Measurements from ENCODE around the gene LSMEM2.
A peak's percentile ranks its signal among the peaks of the same experiment; 100 is the strongest.
"Not testable (repeated sequence)": the region's sequence is repeated elsewhere in the genome, so short reads cannot be mapped to it uniquely, and the experiment has no call there.

LSMEM2 gene

DNA sequence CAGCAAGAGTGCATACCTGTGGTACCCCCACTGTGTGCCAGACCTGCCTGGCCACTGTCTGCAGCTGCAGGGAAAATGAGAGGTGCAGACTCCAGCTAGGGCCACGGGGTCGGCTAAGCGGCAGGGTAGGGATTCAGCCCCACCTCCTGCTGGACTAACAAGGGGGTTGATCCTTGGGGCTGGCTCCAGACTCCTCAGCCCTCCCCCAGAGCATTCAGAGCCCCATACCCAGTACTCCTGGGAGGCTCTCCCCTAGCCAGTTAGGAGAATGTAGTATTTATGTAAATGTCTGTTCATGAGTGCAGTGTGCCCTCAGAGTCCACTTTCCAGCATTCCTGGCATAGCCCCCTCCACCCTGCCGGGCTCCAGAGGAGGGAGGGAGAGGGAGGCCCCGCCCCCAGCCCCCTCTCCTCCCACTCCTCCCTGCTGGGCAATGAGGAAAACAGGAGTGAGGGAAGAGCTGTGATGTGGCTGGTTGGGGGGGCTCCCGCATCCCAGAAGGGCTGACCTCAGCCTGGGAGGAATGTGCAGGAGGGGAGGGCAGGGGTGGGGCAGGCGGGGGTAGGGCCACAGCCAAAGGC is 14.4 kb upstream of the LSMEM2 start:
- DNase-seq (ENCODE audit: low spot score) (peak; percentile 96), FAIRE-seq (peak; percentile 67)

DNA sequence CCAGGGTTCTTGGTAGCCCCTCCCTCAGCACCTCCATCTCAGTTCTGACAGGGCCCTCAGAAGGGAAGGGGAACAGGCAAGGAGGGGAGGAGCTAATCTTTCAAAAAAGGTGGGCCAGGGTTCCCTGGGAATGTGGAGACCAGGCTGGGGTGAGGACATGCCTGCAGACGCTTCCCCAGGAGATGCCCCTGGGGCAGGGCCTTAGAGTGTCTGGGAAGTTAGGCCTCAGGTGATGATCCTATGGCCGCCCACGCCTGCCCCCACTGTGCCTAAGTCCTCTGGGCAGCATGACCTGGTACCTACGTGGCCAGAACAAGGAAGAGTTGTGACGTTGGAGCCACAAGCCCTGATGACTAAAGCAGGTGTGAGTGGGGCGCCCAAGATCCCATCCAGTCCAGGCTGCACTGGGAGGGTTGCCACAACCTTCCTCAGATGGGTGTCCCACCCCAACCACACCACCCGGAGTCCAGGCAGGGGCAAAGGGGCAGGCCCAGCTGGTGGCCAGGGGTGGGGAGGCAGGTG is 13.9 kb upstream of the LSMEM2 start:
- DNase-seq (ENCODE audit: low spot score) (no peak), FAIRE-seq (peak; percentile 83)

DNA sequence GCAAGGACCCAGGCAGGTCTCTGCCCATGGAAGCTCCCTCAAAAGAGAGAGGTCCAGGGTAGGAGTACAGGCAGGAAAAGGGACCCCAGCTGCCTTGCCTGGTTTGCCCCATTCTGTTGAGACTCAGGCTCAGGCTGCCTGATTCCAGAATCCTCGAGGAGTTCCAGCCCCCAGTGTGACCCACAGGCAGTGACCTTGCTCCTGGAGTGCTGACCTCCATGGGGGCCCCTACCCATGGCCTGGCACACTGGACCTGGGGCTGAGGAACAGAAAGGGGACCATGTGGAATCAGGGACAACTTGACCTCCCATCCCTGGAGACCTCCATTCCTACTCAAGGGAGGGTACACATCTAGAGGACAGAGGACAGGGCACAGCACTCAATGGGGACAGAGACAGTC is 13.3 kb upstream of the LSMEM2 start:
- DNase-seq (ENCODE audit: low spot score): no peak
- no peak for FAIRE-seq

DNA sequence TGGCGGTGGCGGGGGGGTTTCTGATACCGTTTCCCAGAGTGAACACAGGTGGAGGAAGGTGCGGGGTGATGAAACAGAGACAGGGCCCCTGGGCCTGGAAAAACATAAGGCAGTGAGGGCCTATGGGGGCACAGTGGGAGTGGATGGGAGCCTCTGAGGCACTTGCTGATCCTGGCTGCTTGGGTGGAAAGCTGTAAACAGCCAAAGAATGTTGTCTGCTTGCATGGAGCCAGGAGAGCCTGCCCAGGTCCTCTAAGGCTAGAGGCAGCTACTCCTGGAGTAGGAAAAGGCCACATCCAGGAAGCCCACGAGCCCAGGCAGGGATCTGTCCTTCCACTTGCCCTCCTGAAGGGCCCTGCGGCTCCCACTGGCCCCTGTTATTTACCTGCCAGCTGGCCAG is 12.9 kb upstream of the LSMEM2 start:
- DNase-seq (ENCODE audit: low spot score) (no peak), FAIRE-seq (no peak)

DNA sequence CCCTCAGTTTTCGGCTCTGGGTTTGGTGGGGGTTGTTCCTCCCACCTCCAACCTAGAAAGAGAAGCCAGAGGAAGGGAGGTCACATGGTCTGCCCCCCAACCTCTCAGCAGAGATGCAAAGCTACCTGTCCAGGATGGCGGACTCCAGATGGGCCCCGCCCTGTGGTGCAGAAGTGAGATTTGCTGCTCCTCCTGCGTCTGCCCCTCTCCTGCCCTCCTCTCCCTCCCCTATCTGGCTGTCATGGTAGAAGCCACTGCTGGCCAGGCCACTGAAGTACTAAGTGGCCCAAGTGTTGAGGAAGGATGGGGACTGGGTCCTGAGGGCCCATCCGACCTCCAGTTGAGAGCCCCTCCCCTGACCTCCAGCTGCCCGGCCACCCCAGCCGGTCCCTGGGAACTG is 12.1 kb upstream of the LSMEM2 start:
- FAIRE-seq (no peak), DNase-seq (ENCODE audit: low spot score) (no peak)

DNA sequence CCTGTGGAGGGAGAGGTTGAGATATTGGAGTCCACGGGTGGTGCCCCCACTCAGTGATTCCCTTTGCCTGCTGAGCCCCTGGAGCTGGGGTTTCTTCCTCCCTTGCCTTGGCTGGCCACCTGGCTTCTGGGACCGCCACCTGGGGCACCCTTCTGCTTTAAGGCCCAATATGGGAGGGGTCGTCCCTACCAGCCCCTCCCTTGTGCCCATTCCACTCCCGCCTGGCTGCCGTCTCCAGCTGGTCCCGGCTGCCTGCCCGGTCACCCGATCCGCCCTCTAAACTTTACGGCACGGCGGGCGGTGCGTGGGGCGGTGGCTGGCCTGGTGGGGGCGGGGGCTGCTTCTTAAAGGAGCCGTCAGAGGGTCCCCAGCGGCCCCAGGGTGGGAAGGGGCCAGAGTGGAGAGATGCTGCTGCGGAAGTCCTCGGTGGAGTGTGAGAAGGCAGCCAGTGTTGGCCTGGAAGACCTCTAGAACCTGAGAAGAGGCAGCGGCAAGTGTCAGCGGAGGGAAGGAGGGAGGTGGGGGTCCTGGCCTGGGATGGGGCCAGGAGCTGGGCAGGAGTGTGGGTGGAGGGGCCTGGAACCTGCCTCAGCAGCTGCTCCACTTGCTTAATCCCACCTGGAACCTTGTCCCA is 11.5 kb upstream of the LSMEM2 start:
- FAIRE-seq: peak; percentile 84
- DNase-seq (ENCODE audit: low spot score): peak; percentile 66

DNA sequence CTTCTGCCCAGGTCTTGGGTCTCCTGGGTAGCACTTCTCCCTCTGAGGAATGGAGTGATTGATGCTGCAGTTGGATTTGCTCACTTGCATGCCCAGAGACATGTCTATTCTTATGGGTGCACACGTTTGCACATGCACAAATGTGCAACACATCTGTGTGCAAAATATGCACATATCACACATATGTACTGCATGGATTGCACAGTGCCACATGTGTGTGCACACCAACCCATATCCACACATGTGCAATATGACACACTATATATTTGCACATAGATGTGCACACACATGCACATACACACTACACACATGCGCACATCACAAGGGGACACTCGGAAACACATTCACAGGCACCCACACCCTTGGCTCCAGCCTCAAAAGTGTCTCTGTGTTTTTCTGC is 10.6 kb upstream of the LSMEM2 start:
- no peak for DNase-seq (ENCODE audit: low spot score)
- peak; percentile 52 for FAIRE-seq

DNA sequence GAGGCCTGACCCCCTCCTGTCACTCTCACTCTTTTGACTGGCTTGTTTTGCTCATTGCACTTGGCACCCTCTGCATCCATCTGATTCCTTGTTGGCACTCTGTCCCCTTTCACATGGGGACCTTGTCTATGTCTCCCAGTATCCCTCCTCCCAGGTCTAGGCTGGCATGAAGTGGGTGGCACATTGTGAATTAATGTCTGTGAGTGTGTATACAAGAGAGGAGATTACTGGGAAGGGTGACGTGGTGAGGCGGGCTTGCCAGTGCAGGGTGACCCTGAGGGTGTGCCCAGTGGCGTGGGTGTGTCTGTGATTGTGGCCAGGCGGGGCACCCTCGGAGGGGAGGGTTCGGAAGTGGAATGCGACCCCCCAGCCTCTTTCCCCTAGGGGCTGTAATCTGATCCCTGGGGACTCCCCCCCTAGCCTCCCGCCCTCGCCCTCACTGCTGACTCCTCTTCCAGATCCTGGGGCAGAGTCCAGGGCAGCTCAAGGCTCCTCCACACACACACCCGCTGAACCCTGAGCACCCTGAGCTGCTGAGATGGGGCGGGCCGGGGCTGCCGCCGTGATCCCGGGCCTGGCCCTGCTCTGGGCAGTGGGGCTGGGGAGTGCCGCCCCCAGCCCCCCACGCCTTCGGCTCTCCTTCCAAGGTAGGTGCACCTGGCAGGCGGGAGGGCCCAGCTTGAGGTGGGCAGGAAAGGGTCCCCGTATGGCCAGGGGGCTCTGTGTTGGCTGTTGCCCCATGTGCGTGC is 10.0 kb upstream of the LSMEM2 start, which contains the start of gene SEMA3B:
TSS of gene SEMA3B (plus strand) at position 445 of the 749 bp plus-strand sequence. CDS start at position 539, 94 bp downstream.
- FAIRE-seq: peak; percentile 56
- peak; percentile 72 for DNase-seq (ENCODE audit: low spot score)

DNA sequence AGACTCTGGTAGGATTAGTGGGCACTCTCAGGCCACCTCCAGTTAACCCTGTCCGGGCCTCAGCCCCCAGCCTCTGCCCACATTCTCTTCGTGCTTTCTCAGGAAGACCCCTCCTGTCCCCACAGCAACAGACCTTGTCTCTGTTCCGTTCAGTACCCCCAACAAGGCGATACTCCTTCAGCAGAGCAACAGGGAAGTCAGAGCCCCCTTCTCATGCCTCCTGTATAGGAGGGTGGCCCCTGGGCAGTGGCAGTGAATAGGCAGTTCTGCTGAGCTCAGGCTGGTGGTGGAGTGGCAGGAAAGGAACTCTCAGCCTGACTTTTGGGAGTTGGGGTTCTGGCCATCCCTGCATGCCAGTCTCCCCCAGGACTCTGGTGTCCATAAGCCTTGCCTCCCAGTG is 9.4 kb upstream of the LSMEM2 start:
- DNase-seq (ENCODE audit: low spot score) (no peak), FAIRE-seq (no peak)

DNA sequence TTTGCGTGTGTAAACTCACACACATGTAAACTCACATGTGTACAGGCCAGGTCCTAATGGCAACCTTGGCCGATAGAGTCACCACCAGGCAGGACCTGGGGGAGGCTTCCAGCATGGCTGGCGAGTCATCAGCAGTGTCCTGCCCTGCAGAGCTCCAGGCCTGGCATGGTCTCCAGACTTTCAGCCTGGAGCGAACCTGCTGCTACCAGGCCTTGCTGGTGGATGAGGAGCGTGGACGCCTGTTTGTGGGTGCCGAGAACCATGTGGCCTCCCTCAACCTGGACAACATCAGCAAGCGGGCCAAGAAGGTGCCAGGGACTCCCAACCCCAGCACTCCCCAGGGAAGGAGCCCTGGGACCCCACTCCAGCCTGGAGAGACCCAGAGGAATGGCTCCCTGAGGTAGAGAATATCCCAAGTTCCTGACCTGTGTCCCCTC is 8.9 kb upstream of the LSMEM2 start:
- DNase-seq (ENCODE audit: low spot score) (peak; percentile 68), FAIRE-seq (no peak)

DNA sequence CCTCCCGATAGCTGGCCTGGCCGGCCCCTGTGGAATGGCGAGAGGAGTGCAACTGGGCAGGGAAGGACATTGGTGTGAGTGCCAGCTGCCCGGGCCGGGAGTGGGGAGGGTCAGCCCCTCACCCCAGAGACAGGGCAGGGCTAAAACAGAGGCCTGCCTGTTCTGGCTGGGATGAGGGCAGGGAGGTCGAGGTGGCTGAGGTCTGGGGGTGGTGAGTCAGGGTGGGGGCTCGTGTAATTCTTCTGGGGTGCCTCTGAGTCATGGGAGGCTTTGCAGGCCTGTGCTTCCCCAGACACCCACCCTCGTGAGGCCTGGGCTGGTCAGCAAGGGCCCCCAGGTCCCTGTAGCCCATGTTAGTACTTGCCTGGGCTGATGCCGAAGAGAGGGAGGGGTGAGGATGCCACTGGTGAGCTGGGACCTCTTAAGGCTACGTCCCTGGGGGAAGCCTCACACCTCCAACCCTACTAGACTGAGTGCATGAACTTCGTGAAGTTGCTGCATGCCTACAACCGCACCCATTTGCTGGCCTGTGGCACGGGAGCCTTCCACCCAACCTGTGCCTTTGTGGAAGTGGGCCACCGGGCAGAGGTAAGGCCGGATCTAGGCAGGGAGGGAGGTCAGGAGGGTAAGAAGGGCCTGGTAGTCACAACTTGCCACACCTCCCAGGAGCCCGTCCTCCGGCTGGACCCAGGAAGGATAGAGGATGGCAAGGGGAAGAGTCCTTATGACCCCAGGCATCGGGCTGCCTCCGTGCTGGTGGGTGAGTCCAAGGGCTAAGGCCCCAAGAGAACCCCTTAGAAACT is 8.3 kb upstream of the LSMEM2 start:
- DNase-seq (ENCODE audit: low spot score) (no peak), FAIRE-seq (no peak)

DNA sequence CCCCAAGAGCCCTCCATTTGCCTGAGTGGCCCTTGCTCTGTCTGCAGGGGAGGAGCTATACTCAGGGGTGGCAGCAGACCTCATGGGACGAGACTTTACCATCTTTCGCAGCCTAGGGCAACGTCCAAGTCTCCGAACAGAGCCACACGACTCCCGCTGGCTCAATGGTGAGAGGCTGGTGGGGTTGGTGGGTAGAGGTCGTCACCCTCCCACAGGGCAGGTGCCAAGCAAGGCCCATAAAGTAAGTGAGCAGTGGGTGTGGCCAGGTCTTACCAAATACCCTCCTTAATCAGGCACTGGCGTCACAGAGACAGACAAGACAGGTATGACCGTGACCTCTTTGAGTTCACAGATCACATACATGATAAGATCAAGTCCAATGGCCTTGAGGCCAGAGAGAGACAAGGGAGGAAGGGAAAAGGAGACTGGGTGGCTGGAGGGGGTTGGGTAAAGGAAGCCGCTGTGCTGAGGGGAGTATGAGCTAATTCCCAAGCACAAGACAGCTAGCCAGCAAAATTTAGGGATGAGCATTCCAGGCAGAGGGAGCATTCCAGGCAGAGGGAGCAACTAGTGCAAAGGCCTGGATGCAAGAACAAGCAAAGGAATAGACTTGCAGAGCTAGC is 7.5 kb upstream of the LSMEM2 start:
- DNase-seq (ENCODE audit: low spot score) (no peak), FAIRE-seq (peak; percentile 30)

DNA sequence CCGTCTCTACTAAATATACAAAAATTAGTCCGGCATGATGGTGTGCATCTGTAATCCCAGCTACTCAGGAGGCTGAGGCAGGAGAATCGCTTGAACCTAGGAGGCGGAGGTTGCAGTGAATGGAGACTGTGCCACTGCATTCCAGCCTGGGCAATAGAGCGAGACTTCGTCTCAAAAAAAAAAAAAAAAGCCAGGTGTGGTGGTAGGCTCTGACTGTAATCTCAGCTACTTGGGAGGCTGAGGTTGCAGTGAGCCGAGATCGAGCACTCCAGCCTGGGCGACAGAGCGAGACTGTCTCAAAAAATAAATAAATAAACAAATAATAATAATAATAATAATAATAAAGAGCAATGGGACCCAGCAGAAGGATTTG is 6.4 kb upstream of the LSMEM2 start:
- not testable (repeated sequence) for FAIRE-seq; DNase-seq (ENCODE audit: low spot score)

DNA sequence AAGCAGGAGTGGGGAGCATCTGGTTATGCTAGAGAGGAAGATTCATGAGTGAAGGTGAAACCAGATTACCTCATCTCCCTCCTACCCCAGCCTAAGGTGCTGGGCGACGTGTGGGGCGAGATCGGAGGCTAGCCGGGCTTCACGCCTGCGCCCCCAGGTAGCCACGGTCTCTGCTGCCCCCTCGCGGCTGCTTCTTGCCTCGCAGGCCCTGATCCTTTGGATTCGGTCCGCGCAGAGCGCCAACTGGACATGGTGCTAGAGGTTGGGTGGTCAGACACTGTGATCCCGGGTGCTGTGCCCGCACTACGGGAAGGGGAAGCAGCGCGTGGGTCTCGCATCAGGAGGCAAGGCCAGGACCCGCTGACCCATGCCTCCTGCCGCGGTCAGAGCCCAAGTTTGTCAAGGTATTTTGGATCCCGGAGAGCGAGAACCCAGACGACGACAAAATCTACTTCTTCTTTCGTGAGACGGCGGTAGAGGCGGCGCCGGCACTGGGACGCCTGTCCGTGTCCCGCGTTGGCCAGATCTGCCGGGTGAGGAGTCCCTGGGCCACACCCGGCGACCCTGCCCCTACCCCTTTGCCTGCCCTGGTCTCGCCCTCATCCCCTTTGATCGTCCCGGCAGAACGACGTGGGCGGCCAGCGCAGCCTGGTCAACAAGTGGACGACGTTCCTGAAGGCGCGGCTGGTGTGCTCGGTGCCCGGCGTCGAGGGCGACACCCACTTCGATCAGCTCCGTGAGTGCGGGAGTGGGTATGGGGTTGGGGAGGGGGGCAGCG is 5.8 kb upstream of the LSMEM2 start:
- DNase-seq (ENCODE audit: low spot score): peak; percentile 90
- peak; percentile 93 for FAIRE-seq

DNA sequence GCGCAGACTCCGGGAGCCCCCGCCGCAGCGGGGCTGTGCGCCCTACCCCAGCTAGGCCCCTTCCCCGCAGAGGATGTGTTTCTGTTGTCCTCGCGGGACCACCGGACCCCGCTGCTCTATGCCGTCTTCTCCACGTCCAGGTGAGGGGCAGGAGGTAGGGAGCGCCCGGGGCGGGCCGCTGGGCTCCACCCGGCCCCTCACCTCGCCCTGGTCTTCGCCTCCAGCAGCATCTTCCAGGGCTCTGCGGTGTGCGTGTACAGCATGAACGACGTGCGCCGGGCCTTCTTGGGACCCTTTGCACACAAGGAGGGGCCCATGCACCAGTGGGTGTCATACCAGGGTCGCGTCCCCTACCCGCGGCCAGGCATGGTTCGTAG is 5.2 kb upstream of the LSMEM2 start:
- FAIRE-seq: peak; percentile 5

DNA sequence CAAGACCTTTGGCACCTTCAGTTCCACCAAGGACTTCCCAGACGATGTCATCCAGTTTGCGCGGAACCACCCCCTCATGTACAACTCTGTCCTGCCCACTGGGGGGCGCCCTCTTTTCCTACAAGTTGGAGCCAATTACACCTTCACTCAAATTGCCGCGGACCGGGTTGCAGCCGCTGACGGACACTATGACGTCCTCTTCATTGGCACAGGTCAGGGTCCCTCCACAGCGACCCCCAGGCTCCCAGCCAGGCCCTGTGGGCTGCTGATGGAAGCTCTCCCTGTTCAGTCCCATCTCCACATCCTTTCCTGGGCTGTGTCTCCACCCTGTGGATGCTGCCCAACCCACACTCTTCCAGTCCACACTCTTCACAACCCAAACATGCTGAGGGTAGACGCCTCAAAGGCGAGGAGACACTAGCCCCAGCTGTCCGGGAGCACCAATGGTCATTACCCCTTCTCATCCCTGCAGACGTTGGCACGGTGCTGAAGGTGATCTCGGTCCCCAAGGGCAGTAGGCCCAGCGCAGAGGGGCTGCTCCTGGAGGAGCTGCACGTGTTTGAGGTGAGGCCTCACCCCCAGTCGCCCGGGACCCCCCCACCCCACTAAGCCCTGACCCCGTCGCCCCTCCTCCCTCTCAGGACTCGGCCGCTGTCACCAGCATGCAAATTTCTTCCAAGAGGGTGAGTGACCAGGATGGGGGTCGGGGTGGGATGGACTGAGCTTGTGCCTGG is 4.3 kb upstream of the LSMEM2 start:
- FAIRE-seq (no peak), DNase-seq (ENCODE audit: low spot score) (peak; percentile 54)

More for the DNA sequence above, 5.2 kb upstream of the LSMEM2 start:
- DNase-seq (ENCODE audit: low spot score): no peak

DNA sequence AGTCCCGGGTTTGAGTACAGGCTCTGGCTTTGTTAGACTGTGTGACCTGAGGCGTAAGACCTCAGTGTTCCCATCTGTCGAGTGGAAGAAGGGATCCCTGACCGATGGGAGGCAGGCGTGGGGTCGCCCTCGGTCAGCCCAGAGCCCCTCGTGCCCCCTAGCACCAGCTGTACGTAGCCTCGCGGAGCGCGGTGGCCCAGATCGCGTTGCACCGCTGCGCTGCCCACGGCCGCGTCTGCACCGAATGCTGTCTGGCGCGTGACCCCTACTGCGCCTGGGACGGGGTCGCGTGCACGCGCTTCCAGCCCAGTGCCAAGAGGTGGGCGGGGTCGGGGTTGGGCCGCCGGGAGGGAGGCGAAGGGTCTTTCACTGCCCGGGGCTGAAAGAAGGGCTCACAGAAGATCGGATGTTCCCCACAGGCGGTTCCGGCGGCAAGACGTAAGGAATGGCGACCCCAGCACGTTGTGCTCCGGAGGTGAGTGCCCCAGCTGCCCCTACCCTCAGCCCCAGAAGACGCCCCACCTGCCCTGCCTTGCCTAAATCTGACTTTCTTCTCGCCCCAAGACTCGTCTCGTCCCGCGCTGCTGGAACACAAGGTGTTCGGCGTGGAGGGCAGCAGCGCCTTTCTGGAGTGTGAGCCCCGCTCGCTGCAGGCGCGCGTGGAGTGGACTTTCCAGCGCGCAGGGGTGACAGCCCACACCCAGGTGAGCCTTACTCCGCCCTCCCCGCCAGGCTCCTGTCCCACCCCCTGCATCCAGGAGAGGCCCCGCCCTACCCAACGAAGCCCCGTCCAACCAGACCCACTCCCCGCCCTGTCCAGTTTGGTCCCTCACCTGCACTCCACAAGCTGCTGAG is 3.5 kb upstream of the LSMEM2 start:
- FAIRE-seq: no peak
- DNase-seq (ENCODE audit: low spot score): no peak

DNA sequence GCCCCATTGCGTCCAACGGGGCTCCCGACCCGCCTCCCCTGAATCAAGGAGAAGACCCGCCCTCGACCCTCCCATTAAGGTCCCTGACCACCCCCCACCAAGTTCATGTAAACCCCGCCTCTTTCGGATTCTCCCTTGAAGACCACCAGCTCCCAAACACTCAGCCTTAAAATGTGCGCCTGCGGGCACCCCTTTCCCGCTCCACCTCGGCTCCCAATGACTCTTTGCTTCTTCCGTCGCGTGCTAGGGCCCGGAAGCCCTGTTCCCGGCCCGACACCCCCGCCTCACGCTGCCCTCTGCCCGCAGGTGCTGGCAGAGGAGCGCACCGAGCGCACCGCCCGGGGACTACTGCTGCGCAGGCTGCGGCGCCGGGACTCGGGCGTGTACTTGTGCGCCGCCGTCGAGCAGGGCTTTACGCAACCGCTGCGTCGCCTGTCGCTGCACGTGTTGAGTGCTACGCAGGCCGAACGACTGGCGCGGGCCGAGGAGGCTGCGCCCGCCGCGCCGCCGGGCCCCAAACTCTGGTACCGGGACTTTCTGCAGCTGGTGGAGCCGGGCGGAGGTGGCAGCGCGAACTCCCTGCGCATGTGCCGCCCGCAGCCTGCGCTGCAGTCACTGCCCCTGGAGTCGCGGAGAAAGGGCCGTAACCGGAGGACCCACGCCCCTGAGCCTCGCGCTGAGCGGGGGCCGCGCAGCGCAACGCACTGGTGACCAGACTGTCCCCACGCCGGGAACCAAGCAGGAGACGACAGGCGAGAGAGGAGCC is 2.7 kb upstream of the LSMEM2 start:
- no peak for FAIRE-seq

More for the DNA sequence above, 2.7 kb upstream of the LSMEM2 start:
- no peak for DNase-seq (ENCODE audit: low spot score)
